ENCODE measurements around the gene NCKAP5. TPM values are rescaled to one million over a fixed set of nuclear protein-coding genes. Genes with fewer than 3 reads are reported as not detected.

Gene NCKAP5
- total RNA-seq, 3 donors from 2014 or later, result 1.9 to 6.3 (median 2.3) TPM

DNA sequence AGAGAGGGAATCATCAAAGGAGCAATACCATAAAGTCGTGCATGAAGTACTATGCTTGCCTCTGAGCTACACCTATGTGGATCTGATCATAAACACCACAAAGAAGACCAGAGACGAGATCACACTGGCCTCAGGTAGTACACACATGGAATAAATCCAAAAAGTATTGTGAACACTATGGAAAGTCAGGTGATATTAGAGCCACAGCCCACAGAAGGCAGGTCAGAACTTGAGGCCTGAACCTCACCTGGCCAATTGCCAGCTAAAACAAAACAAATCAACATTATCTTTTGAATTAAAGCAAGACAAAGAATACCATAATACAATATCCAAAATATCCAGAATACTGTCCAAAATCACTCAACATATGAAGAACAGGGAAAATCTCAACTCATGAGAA lies 371.1 kb downstream of the NCKAP5 start:
- DNase-seq (no peak), ATAC-seq (no peak)
- intact Hi-C loops (cut with DNase I, micrococcal nuclease), result no loop called here
- H3K4me1 ChIP-seq (ENCODE audit: low read depth), result no peaks in the 10 kb centered on the region
- no peaks in the 10 kb centered on the region for H3K36me3 ChIP-seq (ENCODE audit: low read depth)
- TF ChIP-seq, protein P1, sequence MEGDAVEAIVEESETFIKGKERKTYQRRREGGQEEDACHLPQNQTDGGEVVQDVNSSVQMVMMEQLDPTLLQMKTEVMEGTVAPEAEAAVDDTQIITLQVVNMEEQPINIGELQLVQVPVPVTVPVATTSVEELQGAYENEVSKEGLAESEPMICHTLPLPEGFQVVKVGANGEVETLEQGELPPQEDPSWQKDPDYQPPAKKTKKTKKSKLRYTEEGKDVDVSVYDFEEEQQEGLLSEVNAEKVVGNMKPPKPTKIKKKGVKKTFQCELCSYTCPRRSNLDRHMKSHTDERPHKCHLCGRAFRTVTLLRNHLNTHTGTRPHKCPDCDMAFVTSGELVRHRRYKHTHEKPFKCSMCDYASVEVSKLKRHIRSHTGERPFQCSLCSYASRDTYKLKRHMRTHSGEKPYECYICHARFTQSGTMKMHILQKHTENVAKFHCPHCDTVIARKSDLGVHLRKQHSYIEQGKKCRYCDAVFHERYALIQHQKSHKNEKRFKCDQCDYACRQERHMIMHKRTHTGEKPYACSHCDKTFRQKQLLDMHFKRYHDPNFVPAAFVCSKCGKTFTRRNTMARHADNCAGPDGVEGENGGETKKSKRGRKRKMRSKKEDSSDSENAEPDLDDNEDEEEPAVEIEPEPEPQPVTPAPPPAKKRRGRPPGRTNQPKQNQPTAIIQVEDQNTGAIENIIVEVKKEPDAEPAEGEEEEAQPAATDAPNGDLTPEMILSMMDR (IDR thresholded peaks at IDR 0.05), result no peak
- no peaks in the 10 kb centered on the region for H3K9me3 ChIP-seq
- H3K4me3 ChIP-seq, result no peak overlapping the region

GRCh38 chr2:133194777-133195335 lies 373.4 kb downstream of the NCKAP5 start:
- no peak for ATAC-seq
- Histone ChIP-seq H3K4me1 (ENCODE audit: low read depth) (no peaks in the 10 kb centered on the region), H3K4me3 (no peak overlapping the region), H3K36me3 (ENCODE audit: low read depth) (no peaks in the 10 kb centered on the region), H3K9me3 (peaks cover 4% of the 10 kb centered on the region)
- TF ChIP-seq, protein P1 (IDR thresholded peaks at IDR 0.05), result no peak
- intact Hi-C loops (cut with DNase I, micrococcal nuclease), result no loop called here
- no peak for DNase-seq

GRCh38 chr2:133194362-133194655 lies 374.0 kb downstream of the NCKAP5 start:
- no peak for DNase-seq
- TF ChIP-seq, protein P1 (IDR thresholded peaks at IDR 0.05), result no peak
- no peaks in the 10 kb centered on the region for H3K36me3 ChIP-seq (ENCODE audit: low read depth)
- intact Hi-C loops (cut with DNase I, micrococcal nuclease), result no loop called here
- no peaks in the 10 kb centered on the region for H3K4me1 ChIP-seq (ENCODE audit: low read depth)
- H3K9me3 ChIP-seq, result peaks cover 4% of the 10 kb centered on the region
- H3K4me3 ChIP-seq, result no peak overlapping the region
- ATAC-seq, result no peak

DNA sequence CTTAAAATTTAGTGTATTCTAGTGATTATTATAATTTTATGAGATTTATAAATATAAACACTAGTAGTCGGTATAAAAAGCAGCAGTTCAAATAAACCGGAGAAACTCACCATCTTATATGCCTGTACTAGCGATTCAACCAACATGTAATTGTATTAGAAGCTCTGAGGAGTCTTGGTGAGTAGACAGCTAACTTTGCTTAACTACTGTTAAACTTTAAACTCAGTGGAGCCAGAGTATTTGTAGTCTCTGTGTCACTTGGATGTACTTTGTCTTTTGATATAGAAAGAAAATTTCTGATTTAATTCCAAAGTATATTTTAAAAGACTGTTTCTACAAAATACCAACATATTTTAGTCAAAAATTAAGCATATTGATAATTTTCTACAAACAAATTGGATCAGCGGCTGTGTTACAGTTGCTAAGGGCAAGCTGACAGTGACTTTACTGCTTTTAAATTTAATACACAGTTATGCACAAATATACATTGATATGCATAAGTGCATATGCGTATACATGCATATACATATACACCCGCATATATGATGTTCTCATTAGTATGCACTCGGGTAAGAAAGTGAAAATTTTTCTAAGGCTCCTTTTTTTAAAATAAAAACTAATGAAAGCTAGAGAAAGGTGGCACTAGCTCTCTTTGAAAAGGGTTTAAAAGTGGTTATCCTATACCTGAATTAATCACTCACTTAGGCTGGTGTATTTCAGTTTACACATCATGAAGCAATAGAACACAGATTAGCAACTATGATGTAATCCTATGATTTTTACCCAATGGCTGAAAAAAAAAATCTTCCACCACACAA lies 374.5 kb downstream of the NCKAP5 start:
- H3K36me3 ChIP-seq (ENCODE audit: low read depth), result no peaks in the 10 kb centered on the region
- ATAC-seq (no peak), DNase-seq (no peak)
- no peak overlapping the region for H3K4me3 ChIP-seq
- TF ChIP-seq, protein P1 (IDR thresholded peaks at IDR 0.05), result no peak
- peaks cover 4% of the 10 kb centered on the region for H3K9me3 ChIP-seq
- no peaks in the 10 kb centered on the region for H3K4me1 ChIP-seq (ENCODE audit: low read depth)
- intact Hi-C loops (cut with DNase I, micrococcal nuclease), result no loop called here

- Histone ChIP-seq H3K36me3 (ENCODE audit: low read depth) (no peaks in the 10 kb centered on the region), H3K4me3 (no peak overlapping the region), H3K9me3 (peaks cover 4% of the 10 kb centered on the region), H3K4me1 (ENCODE audit: low read depth) (no peaks in the 10 kb centered on the region)
- intact Hi-C loops (cut with DNase I, micrococcal nuclease), result no loop called here
- DNase-seq, result no peak
- ATAC-seq, result no peak
- TF ChIP-seq, protein P1 (IDR thresholded peaks at IDR 0.05), result no peak
Measured at GRCh38 chr2:133192028-133192427, 376.2 kb downstream of the NCKAP5 start.
